ENCODE data around the gene ZMYND11.
"Not testable (repeated sequence)": the region's sequence is repeated elsewhere in the genome, so short reads cannot be mapped to it uniquely, and the experiment has no call there.

ZMYND11 gene

DNA sequence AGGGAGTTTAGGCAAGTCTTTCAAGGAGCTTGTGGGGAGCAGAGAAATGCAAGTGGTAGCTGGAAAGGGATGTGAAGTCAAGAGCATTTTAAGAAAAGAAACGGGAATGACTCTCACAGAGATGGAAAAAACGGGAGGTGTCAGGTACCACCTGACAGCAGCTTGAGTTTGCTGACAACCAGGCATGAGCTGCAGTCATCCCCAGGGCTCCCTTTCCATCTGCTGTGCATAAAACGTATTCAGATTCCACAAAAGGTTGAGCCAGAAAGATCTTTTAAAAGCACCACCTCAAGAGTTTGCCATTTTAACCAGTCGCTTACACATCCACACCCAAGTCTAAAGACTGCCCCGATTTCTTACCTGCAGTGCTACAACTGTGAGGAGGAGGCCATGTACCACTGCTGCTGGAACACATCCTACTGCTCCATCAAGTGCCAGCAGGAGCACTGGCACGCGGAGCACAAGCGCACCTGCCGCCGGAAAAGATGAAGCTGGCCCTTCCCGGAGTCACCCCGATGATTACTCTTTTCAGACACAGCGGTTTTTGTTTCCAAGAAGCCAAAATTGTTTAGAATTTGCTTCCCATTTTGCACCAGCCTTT lies 116.8 kb downstream of the ZMYND11 start:
- no peak for DNase-seq

- DNase-seq, result no peak
Measured at GRCh38 chr10:260819-261429, 125.7 kb downstream of the ZMYND11 start.

- not testable (repeated sequence) for DNase-seq
Measured at GRCh38 chr10:264160-265073, 129.2 kb downstream of the ZMYND11 start.

DNA sequence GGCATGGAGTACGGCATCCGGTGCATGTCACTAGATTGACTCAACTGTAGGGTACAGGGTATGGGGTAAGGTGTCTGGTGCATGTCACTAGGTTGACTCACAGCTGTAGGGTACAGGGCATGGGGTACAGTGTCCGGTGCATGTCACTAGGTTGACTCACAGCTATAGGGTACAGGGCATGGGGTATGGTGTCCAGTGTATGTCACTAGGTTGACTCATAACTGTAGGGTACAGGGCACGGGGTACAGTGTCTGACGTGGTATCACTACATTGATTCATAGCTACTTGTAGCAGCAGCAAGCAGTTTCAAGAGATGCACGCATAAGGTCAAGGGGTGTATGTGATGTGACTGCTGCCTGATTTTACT lies 129.8 kb downstream of the ZMYND11 start:
- not testable (repeated sequence) for DNase-seq

- not testable (repeated sequence) for DNase-seq
Measured at GRCh38 chr10:265816-266588, 130.7 kb downstream of the ZMYND11 start.

DNA sequence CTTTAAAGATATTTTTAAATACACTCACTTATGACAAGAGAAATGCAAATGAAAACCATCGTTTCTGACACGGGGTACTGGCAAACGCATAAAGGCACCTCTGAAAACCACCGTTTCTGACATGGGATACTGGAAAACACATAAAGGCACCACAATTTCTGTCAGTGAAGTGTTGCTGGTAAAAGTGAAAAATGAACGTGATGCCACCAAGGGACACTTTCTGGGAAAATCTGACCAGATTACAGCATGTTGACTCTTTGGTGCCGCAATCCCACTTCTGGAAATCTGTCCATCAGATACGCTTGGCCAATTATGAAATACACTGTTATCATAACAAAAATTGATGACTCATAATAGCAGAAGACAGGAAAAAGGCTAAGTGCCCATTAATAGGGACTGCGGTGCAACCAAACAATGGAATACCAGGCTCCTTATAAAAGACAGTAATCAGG lies 131.7 kb downstream of the ZMYND11 start:
- no peak for DNase-seq

DNA sequence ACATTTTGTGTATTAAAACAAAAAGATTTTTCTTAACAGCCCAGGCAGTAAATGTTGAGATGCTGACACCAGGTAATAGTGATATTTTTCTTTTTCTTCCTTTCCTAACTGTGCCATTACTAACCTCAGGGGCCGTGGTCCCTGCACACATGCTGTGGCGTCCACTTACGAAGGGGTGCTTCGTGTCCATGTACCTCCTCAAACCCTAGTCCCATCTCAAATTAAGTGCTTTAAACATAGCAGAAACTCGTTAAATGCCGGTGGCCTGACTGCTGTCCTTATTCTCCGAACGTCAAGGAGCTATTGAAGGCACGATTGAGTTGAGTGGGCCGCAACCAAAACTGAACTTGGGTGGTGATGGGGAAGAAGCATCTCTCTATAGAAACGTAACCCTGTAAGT lies 132.4 kb downstream of the ZMYND11 start:
- DNase-seq, result no peak

DNA sequence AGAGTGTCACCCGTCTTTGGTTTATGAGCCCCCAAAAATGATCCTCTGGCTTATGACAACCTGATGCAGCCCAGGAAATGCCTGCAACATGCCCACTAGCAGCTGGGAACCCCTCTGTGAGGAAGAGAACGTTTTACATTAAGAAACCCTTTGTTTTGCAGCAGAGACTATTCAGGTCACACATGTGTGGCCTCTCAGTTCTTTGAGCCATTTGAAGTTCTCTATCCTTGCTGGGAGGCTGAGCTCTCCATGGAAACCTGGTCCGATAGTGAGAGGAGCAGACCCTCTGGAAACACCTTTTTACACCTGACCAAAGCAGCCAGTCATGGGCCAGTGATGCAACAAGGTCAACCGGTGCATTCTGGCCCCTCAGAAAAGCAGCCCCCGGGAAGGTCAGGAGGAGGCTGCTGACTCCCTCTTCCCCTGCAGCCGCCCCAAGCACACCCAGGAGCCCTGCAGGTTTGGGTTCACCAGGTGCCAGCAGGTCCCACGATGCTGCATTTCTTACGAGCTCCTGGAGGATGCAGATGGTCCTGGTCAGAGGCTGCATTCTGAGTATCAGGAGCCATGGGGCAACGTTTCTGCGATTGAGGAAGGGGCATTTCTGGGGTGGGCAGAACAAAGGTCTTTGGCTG lies 134.3 kb downstream of the ZMYND11 start:
- no peak for DNase-seq

GRCh38 chr10:271201-271600 lies 135.9 kb downstream of the ZMYND11 start:
- peak; percentile 9 for DNase-seq

- DNase-seq, result no peak
Measured at GRCh38 chr10:271722-272121, 136.5 kb downstream of the ZMYND11 start.

DNA sequence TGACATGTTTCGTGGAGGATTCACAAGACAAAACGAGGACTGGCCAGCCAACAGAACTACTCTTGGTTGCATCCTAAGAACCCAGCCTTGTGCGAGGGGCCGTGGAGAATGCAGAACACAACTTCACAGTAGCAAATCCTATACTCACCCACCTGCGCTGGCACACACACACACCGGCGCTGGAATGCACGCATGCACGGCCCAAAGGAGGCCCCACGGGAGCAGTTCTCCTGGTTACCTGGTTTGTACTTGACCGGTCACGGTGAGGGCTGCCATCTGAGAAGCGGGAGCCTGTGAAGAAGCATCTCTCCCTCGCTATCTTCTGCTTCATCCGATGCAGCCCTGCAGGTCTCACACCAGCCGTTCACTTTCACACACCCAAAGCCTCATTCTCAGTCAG lies 137.8 kb downstream of the ZMYND11 start:
- DNase-seq, result no peak

- no peak for DNase-seq
Measured at GRCh38 chr10:274866-275265, 139.6 kb downstream of the ZMYND11 start.

DNA sequence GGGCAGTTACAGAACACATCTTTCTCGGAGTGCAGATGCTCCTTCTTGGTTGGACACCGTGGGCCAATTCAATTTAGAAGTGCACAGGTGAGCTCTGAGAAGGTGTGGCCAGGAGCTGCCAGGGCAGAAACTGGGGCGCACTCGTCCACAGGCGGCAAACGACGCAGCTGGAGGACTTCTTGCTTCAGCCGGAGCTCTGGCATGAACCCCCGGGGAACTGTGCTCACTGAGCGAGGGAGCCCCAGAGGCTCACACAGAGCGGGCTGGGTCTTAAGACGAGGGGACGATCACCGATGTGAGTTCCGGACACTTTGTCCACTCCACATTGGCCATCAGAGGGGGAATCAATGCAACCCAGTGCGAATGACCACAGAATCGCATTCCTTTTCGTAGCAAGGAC lies 140.4 kb downstream of the ZMYND11 start:
- no peak for DNase-seq

- DNase-seq, result no peak
Measured at GRCh38 chr10:277963-278362, 142.7 kb downstream of the ZMYND11 start.

DNA sequence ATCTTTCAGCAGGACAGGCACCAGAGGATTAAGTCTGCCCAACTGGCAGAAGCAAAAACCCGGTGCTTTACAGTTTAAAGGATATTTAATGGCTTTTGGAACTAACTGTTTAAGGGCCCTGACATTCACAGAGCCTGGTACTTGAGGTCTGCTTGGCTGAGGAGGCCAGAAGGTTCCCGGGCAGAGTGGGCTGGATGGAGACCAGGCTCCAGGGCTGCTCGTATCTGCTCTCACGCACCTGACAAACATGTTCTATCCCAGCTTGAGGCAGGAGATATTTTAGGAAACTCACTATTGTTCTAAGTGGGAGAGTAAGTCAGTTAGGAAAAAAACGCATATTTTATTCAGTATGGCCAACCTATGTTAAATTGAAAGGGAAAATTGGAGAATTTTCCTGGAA lies 143.5 kb downstream of the ZMYND11 start:
- DNase-seq, result no peak

DNA sequence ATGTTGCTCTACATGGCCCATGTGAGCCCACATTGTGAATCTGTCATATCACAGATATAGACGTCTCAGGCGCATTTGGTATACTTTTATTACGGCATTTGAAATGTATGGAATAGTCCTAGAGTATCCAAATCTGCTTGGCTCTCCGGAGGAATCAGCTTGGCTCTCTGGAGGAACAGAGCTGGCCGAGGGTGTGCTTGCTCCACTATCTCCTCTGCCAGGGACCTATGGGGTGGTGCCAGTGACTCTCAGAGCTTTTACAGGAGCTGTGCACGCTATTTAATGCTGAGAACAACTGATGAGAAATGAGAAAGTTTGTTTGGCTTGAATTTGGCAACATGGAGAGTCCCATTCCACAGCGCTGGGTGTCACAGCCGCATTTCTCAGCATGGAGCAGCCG lies 144.0 kb downstream of the ZMYND11 start:
- DNase-seq, result no peak

DNA sequence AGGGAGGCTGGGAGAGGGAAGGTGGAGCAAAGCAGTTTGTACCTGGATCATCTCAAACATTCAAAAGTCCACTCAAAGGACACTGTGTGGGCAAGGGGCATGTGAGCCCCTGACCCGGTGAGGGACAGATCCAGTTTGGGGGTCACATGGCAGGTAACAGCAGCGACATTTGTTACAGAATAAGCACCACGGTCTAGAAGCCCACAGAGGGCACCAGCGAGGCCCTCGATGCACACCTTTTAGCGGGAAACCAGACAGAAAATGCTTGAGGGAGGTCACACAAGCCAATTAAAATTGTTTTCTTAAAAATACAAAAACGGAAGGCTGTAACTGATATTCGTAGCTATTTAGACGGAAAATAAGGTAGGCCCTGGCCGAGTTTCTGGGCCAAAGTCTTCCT lies 144.4 kb downstream of the ZMYND11 start:
- DNase-seq, result no peak

GRCh38 chr10:282294-283139 lies 147.3 kb downstream of the ZMYND11 start:
- DNase-seq, result peak; percentile 80

DNA sequence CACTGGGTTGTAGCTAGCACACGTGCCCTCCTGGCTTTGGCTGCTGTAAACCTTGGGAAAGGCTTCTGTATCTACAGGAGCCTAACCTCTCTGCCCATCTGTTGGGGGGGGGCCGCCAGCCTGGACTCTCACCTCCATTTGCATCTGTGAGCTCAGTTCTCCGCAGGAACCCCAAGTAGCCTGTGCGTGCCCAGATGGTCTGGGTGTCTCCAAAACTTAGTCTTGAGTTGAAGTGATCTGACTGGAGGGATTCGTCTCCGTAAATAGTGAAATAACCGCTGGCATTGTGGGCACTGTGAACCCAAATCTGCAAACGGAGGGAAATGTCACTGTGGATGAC lies 147.9 kb downstream of the ZMYND11 start:
- DNase-seq, result no peak

DNA sequence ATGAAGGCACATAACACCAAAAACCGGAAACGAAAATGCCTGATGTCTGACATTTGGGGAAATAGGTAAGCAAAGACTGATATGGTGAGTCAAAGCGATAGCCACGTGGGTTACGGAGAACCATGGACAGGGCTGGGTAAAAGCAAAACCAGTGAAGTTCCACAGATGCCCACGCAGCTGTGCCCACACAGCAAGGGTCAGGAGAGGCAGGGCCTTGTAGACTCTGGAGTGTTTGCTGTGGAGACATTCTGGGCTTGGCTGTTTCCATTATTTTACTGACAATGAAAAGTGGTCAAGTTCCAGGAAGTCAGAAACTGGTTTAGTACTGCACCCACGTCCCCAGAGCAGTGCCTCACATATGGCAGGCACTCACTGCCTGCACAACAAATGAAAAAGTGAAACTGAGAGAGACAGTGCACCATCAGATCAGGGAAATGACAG lies 148.7 kb downstream of the ZMYND11 start:
- DNase-seq, result no peak

GRCh38 chr10:285216-285615 lies 150.0 kb downstream of the ZMYND11 start:
- no peak for DNase-seq

All from fibroblast of upper back skin (primary cell).